ENCODE data around the gene RCN1.
"Not testable (repeated sequence)": the region's sequence is repeated elsewhere in the genome, so short reads cannot be mapped to it uniquely, and the experiment has no call there.

Gene RCN1

DNA sequence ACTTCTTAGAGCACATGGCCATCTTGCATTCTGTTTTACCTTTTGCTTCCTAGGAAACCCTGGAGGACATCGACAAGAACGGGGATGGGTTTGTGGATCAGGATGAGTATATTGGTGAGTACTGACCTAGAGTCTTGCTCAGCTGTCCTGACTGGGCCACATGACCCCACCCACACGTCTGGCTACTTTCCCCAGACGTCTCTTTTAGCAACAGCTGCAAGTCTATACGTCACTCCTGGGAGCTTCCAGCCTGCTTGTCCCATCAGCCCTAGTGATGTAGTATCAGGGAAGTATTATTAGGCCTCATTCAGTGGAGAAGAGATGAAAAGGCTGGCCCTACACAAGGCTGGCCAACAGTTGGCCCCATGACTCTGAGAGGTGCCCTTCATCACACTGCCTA is 9.6 kb downstream of the RCN1 start:
- Histone ChIP-seq H3K27ac (replicated peaks) (no peak overlapping the region), H3K27me3 (ENCODE audit: insufficient read depth, poor library complexity, severe bottlenecking) (no peaks in the 10 kb centered on the region)

DNA sequence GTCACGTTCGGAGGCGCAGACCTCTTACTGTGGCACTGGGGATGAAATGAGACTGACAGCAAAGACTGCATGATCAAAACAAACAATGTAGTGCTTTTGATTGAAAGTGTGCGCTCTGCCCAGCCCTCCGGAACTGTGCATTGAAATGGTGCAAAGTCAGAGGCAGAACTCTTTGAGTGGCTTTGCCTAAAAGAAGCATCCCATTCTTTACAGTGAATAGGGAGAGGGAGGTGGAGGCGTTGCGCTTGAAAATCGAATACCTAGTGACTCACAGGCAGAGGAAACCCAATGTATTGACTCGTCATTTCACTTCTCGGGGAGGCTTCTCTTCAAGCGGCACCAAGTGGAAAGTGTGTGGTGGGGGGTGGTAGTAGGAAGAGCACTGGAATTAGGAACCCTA is 10.9 kb downstream of the RCN1 start:
- no peaks in the 10 kb centered on the region for H3K27me3 ChIP-seq (ENCODE audit: insufficient read depth, poor library complexity, severe bottlenecking)
- H3K27ac ChIP-seq (replicated peaks): no peak overlapping the region
- H3K4me3 ChIP-seq (replicated peaks; ENCODE audit: insufficient read depth, low read length): no peak overlapping the region
- DNase-seq (ENCODE audit: low read depth in 1 of 2, low spot score in 1 of 2): no peak
- TF ChIP-seq, protein P1, sequence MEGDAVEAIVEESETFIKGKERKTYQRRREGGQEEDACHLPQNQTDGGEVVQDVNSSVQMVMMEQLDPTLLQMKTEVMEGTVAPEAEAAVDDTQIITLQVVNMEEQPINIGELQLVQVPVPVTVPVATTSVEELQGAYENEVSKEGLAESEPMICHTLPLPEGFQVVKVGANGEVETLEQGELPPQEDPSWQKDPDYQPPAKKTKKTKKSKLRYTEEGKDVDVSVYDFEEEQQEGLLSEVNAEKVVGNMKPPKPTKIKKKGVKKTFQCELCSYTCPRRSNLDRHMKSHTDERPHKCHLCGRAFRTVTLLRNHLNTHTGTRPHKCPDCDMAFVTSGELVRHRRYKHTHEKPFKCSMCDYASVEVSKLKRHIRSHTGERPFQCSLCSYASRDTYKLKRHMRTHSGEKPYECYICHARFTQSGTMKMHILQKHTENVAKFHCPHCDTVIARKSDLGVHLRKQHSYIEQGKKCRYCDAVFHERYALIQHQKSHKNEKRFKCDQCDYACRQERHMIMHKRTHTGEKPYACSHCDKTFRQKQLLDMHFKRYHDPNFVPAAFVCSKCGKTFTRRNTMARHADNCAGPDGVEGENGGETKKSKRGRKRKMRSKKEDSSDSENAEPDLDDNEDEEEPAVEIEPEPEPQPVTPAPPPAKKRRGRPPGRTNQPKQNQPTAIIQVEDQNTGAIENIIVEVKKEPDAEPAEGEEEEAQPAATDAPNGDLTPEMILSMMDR (IDR thresholded peaks at IDR 0.05; ENCODE audit: insufficient read depth, low read length): no peak
- TF ChIP-seq SPI1 (IDR thresholded peaks at IDR 0.05; ENCODE audit: borderline replicate concordance, low read depth) (no peak), POLR2AphosphoS5 (IDR thresholded peaks at IDR 0.05; ENCODE audit: low read depth) (no peak), GABPA (IDR thresholded peaks at IDR 0.05; ENCODE audit: low read depth) (no peak)
- TF ChIP-seq, protein P2, sequence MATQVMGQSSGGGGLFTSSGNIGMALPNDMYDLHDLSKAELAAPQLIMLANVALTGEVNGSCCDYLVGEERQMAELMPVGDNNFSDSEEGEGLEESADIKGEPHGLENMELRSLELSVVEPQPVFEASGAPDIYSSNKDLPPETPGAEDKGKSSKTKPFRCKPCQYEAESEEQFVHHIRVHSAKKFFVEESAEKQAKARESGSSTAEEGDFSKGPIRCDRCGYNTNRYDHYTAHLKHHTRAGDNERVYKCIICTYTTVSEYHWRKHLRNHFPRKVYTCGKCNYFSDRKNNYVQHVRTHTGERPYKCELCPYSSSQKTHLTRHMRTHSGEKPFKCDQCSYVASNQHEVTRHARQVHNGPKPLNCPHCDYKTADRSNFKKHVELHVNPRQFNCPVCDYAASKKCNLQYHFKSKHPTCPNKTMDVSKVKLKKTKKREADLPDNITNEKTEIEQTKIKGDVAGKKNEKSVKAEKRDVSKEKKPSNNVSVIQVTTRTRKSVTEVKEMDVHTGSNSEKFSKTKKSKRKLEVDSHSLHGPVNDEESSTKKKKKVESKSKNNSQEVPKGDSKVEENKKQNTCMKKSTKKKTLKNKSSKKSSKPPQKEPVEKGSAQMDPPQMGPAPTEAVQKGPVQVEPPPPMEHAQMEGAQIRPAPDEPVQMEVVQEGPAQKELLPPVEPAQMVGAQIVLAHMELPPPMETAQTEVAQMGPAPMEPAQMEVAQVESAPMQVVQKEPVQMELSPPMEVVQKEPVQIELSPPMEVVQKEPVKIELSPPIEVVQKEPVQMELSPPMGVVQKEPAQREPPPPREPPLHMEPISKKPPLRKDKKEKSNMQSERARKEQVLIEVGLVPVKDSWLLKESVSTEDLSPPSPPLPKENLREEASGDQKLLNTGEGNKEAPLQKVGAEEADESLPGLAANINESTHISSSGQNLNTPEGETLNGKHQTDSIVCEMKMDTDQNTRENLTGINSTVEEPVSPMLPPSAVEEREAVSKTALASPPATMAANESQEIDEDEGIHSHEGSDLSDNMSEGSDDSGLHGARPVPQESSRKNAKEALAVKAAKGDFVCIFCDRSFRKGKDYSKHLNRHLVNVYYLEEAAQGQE (IDR thresholded peaks at IDR 0.05; ENCODE audit: insufficient replicate concordance, low read depth): no peak

More for the DNA sequence above, 9.6 kb downstream of the RCN1 start:
- no peak for DNase-seq (ENCODE audit: low read depth in 1 of 2, low spot score in 1 of 2)
- no peak overlapping the region for H3K4me3 ChIP-seq (replicated peaks; ENCODE audit: insufficient read depth, low read length)
- TF ChIP-seq GABPA (IDR thresholded peaks at IDR 0.05; ENCODE audit: low read depth) (no peak), POLR2AphosphoS5 (IDR thresholded peaks at IDR 0.05; ENCODE audit: low read depth) (no peak), SPI1 (IDR thresholded peaks at IDR 0.05; ENCODE audit: borderline replicate concordance, low read depth) (no peak)
- TF ChIP-seq, protein P1 (IDR thresholded peaks at IDR 0.05; ENCODE audit: insufficient read depth, low read length): no peak
- TF ChIP-seq, protein P2 (IDR thresholded peaks at IDR 0.05; ENCODE audit: insufficient replicate concordance, low read depth): no peak

DNA sequence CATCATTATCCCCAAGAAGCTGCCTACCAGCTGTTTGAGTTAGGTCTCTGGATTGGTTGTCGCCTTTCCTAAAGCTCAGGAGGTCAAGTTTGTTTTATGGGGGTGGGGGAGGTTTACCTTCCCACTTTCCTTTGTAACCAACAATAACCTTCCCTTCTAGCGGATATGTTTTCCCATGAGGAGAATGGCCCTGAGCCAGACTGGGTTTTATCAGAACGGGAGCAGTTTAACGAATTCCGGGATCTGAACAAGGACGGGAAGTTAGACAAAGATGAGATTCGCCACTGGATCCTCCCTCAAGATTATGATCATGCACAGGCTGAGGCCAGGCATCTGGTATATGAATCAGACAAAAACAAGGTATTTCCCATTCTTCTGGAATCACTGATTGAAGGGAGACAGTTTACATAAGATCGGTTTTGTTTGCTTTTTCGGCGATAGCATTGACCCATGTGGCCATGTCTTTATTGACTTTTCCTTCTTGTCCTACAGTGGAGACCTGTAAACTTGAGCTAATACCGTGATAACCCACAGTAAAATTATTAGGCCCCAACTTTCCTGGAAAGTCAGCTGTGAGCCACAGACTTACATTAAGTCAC is 12.3 kb downstream of the RCN1 start:
- H3K4me3 ChIP-seq (replicated peaks; ENCODE audit: insufficient read depth, low read length); H3K27me3 ChIP-seq (ENCODE audit: insufficient read depth, poor library complexity, severe bottlenecking); H3K27ac ChIP-seq (replicated peaks); DNase-seq (ENCODE audit: low read depth in 1 of 2, low spot score in 1 of 2): not testable (repeated sequence)

DNA sequence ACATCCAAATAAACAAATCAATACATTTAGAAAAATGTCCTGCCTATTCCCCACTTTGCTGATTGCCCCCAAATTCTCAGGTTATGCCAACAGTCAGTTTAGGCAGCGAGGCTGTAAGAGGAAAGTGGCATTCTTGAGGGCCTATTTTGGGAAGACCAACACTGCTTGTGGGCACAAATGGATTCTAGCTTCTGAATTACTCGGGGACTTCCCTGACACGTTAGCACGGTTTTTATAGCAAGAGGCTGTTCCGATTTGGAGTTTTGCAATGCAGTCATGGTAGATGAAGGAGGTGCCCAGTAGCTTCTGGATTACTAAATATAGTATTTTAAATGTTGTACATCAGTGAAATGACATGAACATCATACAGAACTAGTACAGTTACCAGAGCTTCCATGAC is 13.1 kb downstream of the RCN1 start:
- Histone ChIP-seq H3K4me3 (replicated peaks; ENCODE audit: insufficient read depth, low read length) (no peak overlapping the region), H3K27ac (replicated peaks) (no peak overlapping the region), H3K27me3 (ENCODE audit: insufficient read depth, poor library complexity, severe bottlenecking) (no peaks in the 10 kb centered on the region)
- TF ChIP-seq, protein P1 (IDR thresholded peaks at IDR 0.05; ENCODE audit: insufficient read depth, low read length): no peak
- TF ChIP-seq GABPA (IDR thresholded peaks at IDR 0.05; ENCODE audit: low read depth) (no peak), POLR2AphosphoS5 (IDR thresholded peaks at IDR 0.05; ENCODE audit: low read depth) (no peak)
- DNase-seq (ENCODE audit: low read depth in 1 of 2, low spot score in 1 of 2): no peak
